ENCODE data around the gene PEX10.

The PEX10 gene

DNA sequence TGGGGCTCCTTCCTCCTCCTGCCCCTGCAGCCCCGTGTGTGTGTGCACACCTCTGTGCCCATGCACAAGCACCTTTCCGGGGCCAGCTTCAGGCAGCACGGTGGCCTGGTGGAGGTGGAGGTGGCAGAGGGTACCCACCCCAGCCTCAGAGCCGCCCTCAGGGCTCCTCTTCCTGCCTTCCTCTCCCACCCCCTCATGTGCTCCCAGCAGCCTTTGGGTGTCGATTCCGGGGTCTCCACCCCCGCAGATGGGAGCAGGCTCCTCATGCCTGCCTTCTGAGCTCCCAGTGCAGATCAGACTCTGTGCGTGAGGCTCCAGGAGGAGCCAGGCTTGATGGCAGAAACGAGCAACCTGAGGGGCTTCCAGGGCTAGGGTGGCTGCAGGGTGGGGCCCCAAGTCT lies 34.5 kb upstream of the PEX10 start:
- no peak for TF ChIP-seq GATA3 (IDR thresholded peaks at IDR 0.05; ENCODE audit: low read depth, low read length)

DNA sequence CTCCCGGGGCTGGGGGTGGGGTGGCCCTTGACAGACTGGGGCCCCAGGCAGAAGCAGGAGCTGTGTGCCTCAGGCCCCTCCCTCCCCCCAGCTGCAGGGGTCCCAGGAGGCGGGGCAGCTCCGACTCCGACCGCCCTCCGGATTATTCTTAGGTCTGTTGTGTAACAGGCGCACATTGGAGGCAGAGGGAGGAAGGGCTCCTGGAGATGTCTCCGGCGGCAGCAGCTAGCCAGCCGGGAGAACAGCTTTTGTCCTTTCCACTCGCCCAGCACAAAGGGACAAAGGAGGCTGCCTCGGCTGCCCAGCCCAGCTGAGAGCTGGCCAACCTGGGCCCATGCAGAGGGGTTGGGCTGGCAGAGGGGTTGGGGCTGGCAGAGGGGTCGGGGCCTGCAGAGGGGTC lies 34.0 kb upstream of the PEX10 start:
- TF ChIP-seq GATA2 (IDR thresholded peaks at IDR 0.05; ENCODE audit: low read depth, low read length) (no peak), GATA3 (IDR thresholded peaks at IDR 0.05; ENCODE audit: low read depth, low read length) (no peak)

DNA sequence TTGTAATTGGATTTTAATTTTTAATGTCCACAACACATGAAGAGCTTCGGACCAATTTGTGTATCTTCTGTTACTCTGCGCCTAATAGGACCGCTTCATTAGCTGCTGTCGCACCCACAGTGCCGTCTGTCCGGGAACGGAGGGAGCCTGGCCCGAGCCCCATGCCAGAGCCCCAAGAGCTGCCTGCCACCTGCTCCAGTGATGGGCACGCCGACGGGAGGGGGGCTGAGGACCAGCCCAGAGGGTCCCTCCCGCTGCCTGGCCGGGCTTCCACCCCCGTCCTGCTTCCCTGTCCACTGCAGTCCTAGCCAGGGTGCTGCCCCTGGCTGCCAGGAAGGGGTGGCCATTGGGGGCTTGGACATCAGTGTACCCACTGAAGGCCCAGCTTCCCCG lies 33.5 kb upstream of the PEX10 start:
- no peak for TF ChIP-seq GATA3 (IDR thresholded peaks at IDR 0.05; ENCODE audit: low read depth, low read length)
- no peak for TF ChIP-seq GATA2 (IDR thresholded peaks at IDR 0.05; ENCODE audit: low read depth, low read length)

DNA sequence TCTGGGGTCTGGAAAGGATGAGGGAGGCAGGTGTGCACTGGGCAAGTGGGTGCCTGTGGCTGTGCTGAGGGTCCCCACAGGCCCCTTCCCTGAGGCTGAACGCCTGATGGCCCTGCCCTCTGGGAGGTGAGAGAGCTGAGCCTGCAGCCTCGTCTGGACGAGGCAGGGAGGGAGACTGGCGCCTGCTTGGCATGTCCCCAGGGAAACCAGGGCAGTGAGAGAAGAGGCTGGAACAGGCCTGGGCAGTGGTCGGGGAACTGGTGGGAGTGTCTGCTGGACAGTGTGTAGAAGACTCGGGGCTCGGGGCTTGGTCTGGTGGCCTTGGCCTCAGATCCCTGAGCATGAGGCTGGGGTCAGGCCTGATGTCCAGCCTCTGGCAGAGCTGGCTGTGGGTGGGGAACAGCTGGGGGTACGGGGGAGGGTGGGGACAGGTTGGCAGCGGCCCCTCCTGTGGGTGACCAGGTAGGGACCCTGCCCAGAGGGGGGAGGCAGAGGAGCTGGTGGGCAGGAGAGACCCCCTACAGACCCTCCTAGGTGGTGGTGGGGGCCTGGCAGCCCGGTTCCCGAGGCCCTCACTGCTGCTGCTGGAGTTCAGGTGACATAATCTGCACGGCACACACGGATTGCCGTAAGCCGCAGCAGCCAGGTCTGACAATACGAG lies 32.9 kb upstream of the PEX10 start:
- TF ChIP-seq GATA3 (IDR thresholded peaks at IDR 0.05; ENCODE audit: low read depth, low read length) (no peak), GATA2 (IDR thresholded peaks at IDR 0.05; ENCODE audit: low read depth, low read length) (no peak)

DNA sequence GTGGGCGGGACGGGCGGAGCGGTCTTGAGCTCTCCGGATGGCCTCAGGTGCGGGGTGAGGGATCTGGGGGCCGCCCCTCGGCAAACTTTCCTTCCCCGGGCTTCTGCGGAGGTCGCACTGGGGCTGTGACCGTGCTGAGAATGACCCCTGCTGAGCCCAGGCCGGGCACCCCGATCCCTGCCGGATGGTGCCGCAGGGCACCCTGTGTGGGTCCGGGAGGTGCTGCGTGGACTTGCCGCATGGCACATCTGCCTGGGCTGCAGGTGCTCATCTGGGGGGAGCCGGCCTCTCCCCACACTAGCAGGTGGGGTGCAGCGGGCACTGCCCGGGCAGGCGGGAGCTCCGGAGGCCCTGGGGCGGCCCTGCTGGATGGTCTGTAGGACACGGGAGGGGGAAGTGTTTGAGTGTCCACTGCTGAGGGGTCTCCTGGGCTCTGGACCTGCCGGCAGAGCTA lies 31.8 kb upstream of the PEX10 start:
- no peak for TF ChIP-seq GATA3 (IDR thresholded peaks at IDR 0.05; ENCODE audit: low read depth, low read length)
- TF ChIP-seq GATA2 (IDR thresholded peaks at IDR 0.05; ENCODE audit: low read depth, low read length), result no peak

DNA sequence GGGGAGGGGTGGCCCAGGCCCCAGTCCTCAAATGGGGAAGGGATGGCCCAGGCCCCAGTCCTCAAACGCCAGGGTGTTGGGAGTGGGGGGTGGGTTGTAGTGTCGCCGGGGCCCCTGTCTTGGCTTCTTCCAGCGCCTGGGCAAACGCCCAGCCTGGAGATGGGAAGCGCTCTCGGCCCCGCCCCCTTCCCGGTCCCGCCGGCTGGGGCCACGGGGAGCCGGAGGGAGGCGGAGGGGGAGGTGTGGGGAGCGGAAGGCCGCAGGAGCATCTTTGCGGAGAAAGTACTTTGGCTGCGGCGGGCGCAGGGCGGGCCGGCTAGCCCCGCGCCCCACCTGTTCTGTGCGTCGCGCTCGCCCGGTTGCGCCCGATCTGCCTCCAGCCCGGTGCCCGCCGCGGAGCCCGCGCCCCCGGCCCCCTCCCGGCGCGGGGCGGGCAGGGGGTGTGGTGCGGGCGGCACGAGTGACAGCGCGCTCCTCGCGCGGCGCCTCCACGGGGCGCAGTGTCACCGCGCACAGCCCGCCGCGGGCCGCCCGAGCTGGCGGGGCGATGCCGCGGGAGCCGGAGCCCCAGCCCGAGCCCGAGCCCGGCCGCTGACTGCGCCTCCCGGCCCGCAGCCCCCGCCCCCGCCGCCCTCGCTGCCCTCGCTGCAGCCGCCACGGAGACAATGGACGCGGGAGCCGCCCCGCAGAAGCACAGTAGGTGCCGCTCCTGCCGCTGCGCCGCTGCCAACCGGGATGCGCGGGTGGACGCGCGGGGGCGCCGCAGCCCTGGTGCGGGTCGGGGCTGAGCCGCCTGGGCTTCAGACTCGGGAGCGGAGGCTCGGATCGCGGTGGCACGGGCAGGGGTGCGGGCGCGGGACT lies 31.1 kb upstream of the PEX10 start:
- TF ChIP-seq GATA3 (IDR thresholded peaks at IDR 0.05; ENCODE audit: low read depth, low read length) (no peak), GATA2 (IDR thresholded peaks at IDR 0.05; ENCODE audit: low read depth, low read length) (no peak)

DNA sequence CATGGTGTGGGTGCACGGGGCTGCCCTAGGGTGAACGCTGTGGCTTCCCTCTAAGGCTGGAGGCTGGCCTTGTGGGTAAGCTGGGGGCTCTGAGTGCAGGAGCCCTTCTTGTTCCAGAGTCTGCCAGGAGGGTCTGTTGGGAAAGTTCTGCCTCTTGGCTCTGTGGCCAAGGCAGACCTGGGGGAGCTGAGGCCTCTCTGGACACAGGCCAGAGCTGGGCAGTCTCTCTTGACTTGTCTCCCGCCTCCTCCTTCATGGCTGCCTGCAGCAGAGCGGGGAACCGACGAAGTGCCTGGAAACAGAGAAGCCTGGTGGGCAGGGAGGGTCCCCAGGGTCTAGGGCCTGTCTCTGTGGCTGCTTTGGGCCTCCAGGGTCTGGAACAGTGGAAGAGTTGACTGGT lies 30.3 kb upstream of the PEX10 start:
- TF ChIP-seq GATA2 (IDR thresholded peaks at IDR 0.05; ENCODE audit: low read depth, low read length) (no peak), GATA3 (IDR thresholded peaks at IDR 0.05; ENCODE audit: low read depth, low read length) (no peak)

DNA sequence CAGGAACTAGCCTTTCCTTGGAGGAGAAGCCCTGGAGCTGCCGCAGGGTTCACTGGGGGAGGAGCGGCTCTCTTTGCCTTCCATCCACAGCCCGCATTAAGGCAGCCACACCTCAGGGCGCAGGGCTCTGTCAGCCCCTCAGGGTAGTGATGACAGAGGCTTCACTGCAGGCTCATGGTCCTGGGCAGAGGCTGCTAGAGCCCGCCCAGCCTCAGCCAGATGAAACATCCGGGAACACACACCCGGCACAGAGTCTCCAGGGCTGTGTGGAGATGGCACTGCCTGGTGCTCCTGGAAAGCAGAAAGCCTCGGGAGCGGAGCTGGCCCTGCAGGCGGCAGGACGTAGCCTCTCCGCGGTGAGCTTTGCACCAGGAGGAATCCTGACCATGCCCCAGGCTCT lies 29.4 kb upstream of the PEX10 start:
- no peak for TF ChIP-seq GATA3 (IDR thresholded peaks at IDR 0.05; ENCODE audit: low read depth, low read length)
- no peak for TF ChIP-seq GATA2 (IDR thresholded peaks at IDR 0.05; ENCODE audit: low read depth, low read length)

DNA sequence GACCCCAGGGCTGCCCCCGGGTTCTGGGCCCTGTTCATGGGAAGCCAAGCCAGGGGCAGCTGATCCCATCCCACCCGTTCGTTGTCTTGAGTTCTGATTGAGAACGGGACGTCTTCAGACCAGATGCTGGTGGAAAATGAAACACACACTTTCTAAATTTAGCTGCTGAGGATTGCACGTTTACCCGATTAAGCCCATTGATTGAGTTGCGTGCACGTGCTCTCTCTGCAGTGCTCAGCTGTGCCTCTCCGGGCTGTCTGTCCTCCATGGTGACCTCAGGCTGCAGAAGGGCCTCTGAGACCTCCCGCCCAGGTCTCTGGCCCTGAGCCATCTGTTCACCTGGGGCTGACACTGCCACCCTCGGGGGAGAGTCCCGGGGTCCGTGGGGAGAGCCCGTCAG lies 27.0 kb upstream of the PEX10 start:
- TF ChIP-seq GATA2 (IDR thresholded peaks at IDR 0.05; ENCODE audit: low read depth, low read length) (no peak), GATA3 (IDR thresholded peaks at IDR 0.05; ENCODE audit: low read depth, low read length) (no peak)

DNA sequence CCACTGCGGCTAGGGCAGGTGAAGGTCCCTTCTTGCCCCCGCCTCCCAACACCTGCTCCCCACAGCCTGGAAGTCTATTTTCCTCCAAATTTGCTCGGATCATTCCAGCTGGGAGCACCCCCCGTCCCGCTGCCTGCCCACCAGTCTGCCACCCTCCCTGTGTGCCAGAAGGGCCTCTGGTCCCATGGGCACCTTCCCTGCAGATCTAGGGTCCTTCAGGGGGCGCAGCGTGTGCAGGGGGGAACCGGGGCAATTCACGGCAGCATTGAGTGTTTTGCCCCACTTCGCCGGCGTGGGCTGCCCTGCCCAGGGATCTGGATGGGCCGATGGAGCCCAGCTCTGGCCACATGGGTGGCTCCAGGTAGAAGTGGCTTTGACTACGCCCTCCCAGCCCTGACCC lies 26.3 kb upstream of the PEX10 start:
- no peak for TF ChIP-seq GATA2 (IDR thresholded peaks at IDR 0.05; ENCODE audit: low read depth, low read length)
- TF ChIP-seq GATA3 (IDR thresholded peaks at IDR 0.05; ENCODE audit: low read depth, low read length), result no peak

DNA sequence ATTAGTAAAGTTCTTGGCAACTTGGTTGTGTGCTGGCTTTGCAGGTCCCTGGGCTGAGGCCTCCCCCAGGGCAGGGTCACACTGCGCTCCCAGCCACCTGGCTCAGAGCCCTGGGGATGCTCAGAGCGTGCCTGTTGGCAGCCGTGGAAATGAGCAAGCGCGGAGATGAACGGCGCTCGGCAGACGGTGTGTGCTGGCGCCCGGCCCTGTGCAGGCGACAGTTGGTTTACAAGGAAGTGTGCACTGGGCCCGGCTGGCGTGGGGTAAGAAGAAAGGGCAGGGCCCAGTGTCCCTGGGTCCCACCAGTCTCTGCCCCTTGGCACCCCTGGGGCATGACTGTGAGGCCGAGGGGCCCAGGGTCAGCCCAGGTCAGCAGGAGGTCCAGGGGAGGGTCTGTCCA lies 25.7 kb upstream of the PEX10 start:
- TF ChIP-seq GATA2 (IDR thresholded peaks at IDR 0.05; ENCODE audit: low read depth, low read length) (no peak), GATA3 (IDR thresholded peaks at IDR 0.05; ENCODE audit: low read depth, low read length) (no peak)

DNA sequence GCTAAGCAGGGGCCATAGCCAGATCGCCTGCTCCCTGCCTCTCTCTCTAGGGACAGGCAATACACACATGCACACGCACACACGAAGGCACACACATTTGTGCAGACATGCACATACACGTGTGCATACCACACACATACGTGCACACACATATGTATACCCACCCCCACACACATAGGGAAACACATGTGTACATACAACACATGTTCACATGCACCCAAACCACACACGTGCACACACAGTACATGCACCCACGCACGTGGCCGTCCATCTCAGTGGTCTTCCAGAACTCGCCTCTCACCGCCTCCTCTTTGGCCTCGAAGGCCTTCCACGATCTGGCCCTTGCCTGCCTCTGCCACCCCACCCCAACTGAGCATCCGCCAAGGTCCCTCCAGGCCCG lies 25.3 kb upstream of the PEX10 start:
- TF ChIP-seq GATA2 (IDR thresholded peaks at IDR 0.05; ENCODE audit: low read depth, low read length) (no peak), GATA3 (IDR thresholded peaks at IDR 0.05; ENCODE audit: low read depth, low read length) (no peak)

DNA sequence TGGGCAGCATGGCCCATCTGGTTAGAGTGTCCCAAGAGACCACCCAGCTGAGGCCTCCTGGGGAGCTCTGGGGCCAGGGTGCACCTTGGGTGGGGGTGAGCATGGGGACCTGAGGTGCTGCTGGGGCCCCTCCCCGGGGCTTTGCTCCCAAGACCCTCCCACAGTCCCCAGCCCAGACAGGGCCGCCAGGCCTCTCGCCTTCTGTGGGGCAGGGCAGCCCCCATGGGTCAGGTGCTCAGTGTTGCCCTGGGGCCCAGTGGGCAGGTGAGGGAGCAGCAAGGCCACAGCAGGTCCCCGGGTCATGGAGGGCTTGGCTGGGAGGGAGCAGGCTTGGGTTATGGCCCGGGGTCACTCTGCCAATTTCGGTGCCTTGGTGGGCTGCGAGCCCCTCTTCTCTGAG lies 24.5 kb upstream of the PEX10 start:
- TF ChIP-seq GATA3 (IDR thresholded peaks at IDR 0.05; ENCODE audit: low read depth, low read length) (no peak), GATA2 (IDR thresholded peaks at IDR 0.05; ENCODE audit: low read depth, low read length) (no peak)

DNA sequence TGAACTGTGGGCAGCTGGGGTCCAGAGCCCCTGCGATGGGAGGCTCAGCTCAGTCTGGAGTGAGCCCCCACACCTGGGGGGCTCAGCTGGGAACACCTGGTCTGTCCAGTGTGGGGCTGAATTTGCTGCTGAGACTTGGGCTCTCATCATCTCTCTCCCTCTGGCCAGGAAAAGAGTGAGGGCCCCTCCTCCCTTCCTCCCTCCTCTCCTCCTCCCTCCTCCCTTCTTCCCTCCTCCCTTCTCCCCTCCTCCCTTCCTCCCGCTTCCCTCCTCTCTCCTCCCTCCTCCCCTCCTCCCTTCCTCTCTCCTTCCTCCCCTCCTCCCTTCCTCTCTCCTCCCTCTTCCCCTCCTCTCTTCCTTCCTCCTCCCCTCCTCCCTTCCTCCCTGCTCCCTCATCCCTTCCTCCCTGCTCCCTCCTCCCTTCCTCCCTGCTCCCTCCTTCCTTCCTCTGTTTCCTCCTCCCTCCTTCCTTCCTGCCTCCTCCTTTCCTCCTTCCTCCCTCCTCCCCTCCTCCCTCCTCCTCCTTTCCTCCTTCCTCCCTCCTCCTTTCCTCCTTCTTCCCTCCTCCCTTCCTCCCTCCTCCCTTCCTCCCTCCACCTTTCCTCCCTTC lies 23.5 kb upstream of the PEX10 start:
- no peak for TF ChIP-seq GATA2 (IDR thresholded peaks at IDR 0.05; ENCODE audit: low read depth, low read length)
- TF ChIP-seq GATA3 (IDR thresholded peaks at IDR 0.05; ENCODE audit: low read depth, low read length), result no peak

DNA sequence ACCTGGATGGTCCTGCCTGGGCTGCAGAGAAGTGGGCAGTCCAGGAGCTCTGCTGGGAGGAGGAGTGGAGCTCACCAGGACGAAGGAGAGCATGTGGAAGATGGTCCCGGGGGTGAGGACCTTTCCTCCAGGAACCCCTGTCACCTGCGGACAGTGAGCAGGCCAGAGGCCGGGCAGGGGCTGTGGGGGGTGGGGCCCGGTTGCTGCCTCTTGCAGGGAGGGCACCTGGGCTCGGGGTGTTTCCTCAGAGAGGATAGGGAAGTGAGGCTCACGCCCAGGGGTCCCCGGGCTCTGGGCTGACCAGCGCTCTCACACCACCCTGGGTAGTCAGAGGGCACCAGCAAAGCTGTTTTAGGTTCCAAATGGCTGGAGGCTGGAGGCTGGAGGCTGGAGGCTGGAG lies 22.7 kb upstream of the PEX10 start:
- TF ChIP-seq GATA3 (IDR thresholded peaks at IDR 0.05; ENCODE audit: low read depth, low read length) (no peak), GATA2 (IDR thresholded peaks at IDR 0.05; ENCODE audit: low read depth, low read length) (no peak)

All from SH-SY5Y (cell line).